RPMI7951 (cell line): ENCODE measurements around the gene NOL4. TPM values are rescaled to one million over a fixed set of nuclear protein-coding genes. Genes with fewer than 3 reads are reported as not detected.

ENCODE experiments used
- DNase-seq: peaks from one replicate; pipeline ENCODE4 v3.0.0-alpha.2; 2012; ENCODE audit warnings: low read depth
- total RNA-seq: library from RNA; depleted of rRNA; stranded (reverse); fragments of >200 nt; shearing (Covaris generic); gene quantifications from 2 replicates; pipeline ENCODE4 v1.2.3, GENCODE V29; 2014

NOL4 gene
- total RNA-seq, 1 experiment from 2014 or later, result not detected

GRCh38 chr18:34194239-34194638 lies 30.5 kb downstream of the NOL4 start:
- DNase-seq, result no peak

GRCh38 chr18:34189656-34190435 lies 34.9 kb downstream of the NOL4 start:
- DNase-seq, result no peak
